ENCODE results near the gene SAMD4B. TPM values are rescaled to one million over a fixed set of nuclear protein-coding genes. Genes with fewer than 3 reads are reported as not detected.

The SAMD4B gene
- total and polyA plus RNA-seq, 8 donors, result 49.9 to 136 (median 66.2) TPM

DNA sequence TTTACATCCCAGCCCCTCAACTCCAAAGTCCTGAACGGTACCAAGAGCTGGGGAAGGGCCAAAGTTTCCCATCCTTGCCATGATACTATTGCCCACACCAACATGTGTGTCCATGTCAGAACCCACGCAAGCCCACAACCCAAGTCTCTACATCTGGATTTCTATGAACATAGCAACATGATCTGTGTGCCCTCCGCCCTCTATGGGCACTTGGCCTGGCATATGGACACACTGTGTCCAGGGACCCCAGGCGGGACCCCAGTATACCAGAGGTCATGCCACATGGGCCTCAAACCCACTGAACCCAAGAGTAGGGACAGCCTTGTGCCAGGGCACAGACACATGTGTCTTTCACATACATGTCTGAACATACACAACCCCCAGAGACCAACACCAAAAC is 23.5 kb upstream of the SAMD4B start:
- H3K4me1 ChIP-seq, result peaks cover 7 to 16% (median 15%) of the 10 kb centered on the region in 4 donors
- no peak overlapping the region for H3K27ac ChIP-seq
- 86 to 96% (median 93%) methylated on average over 4 of the region's 4 CpGs; no CpG with 5 or more reads in 1 of the 5 donors for WGBS, 5 donors
- DNase-seq, result no peak
- H3K27me3 ChIP-seq, result peaks cover 0 to 4% (median 0%) of the 10 kb centered on the region in 3 donors
- H3K4me3 ChIP-seq, result no peak overlapping the region
- no peaks in the 10 kb centered on the region for H3K9me3 ChIP-seq
- intact Hi-C loops (cut with DNase I; ENCODE audit: low total_unique reads), result no loop called here
- H3K36me3 ChIP-seq, result peaks cover 0 to 22% (median 18%) of the 10 kb centered on the region in 4 donors
- no peak for TF ChIP-seq EP300 (IDR thresholded peaks at IDR 0.05)
- no peak for TF ChIP-seq POLR2A (IDR thresholded peaks at IDR 0.05)
- TF ChIP-seq POLR2AphosphoS5 (IDR thresholded peaks at IDR 0.05), result no peak
- TF ChIP-seq, protein P1, sequence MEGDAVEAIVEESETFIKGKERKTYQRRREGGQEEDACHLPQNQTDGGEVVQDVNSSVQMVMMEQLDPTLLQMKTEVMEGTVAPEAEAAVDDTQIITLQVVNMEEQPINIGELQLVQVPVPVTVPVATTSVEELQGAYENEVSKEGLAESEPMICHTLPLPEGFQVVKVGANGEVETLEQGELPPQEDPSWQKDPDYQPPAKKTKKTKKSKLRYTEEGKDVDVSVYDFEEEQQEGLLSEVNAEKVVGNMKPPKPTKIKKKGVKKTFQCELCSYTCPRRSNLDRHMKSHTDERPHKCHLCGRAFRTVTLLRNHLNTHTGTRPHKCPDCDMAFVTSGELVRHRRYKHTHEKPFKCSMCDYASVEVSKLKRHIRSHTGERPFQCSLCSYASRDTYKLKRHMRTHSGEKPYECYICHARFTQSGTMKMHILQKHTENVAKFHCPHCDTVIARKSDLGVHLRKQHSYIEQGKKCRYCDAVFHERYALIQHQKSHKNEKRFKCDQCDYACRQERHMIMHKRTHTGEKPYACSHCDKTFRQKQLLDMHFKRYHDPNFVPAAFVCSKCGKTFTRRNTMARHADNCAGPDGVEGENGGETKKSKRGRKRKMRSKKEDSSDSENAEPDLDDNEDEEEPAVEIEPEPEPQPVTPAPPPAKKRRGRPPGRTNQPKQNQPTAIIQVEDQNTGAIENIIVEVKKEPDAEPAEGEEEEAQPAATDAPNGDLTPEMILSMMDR (IDR thresholded peaks at IDR 0.05), result no peak

DNA sequence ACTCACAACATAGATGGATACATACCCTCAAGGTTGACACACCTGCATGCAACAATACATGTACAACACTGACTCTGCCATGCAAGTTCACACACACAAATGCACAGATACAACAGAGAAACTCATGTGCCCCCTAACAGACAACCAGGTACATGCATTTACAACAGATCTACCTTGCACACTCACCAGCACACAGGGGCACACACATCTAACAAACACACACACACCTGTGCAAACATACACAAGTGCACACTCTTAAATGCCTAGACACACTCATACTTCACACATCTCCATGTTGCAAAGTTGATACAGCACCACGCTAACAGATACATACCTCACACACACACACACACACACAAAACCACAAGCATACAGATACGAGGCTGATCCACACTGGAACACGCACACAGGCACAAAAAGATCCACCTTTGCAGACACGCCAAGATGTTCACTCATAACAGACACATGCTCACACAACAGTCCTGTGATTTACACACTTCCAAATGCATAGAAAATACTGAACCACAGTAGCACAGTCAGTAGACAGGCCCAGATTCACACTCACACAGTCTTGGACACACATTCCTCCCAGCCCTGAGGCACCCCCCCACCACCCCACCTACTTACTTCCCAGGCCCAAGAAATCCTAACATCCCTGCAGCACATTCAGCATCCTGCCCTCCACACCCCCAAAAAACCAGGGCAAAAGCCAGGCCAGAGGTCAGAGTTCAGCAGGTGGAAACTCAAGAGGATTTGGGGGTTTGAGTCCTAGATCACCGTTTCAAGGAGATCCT is 22.9 kb upstream of the SAMD4B start:
- TF ChIP-seq, protein P1 (IDR thresholded peaks at IDR 0.05), result no peak
- TF ChIP-seq EP300 (IDR thresholded peaks at IDR 0.05) (no peak), POLR2A (IDR thresholded peaks at IDR 0.05) (no peak), POLR2AphosphoS5 (IDR thresholded peaks at IDR 0.05) (no peak)
- Histone ChIP-seq H3K4me1 (peaks cover 7 to 16% (median 15%) of the 10 kb centered on the region in 4 donors), H3K36me3 (peaks cover 0 to 16% (median 12%) of the 10 kb centered on the region in 4 donors), H3K9me3 (no peaks in the 10 kb centered on the region), H3K27ac (no peak overlapping the region), H3K4me3 (peak overlapping the region in 1 of 4 donors; percentile 56), H3K27me3 (peaks cover 0 to 4% (median 0%) of the 10 kb centered on the region in 3 donors)
- WGBS, 5 donors, result 72 to 91% (median 86%) methylated on average over 4 to 5 of the region's 5 CpGs
- intact Hi-C loops (cut with DNase I; ENCODE audit: low total_unique reads), result no loop called here
- DNase-seq, result no peak

DNA sequence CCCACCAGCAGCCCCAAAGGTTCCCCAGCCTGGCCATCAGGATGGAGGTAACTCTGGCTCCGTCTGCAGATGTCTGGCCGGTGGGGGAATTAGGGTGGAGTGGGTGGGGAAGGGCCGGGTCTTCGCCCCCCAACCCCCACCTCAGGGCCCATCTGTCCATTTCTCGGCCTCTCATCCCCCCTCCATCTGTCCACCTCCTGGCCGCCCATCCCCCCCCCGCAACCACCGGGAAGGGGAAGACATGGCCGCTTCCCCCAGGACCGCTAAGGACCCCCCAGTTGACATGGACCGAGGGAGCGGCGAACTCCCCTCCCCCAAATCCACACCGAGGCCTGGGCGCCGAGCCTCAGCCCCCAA is 22.4 kb upstream of the SAMD4B start:
- peaks cover 0 to 4% (median 0%) of the 10 kb centered on the region in 3 donors for H3K27me3 ChIP-seq
- H3K4me3 ChIP-seq, result peak overlapping the region; percentile 54 to 59 (median 56)
- intact Hi-C loops (cut with DNase I; ENCODE audit: low total_unique reads), result no loop called here
- H3K9me3 ChIP-seq, result no peaks in the 10 kb centered on the region
- no peak overlapping the region for H3K27ac ChIP-seq
- peaks cover 0 to 10% (median 7%) of the 10 kb centered on the region in 4 donors for H3K36me3 ChIP-seq
- DNase-seq, result no peak
- 14 to 40% (median 34%) methylated on average over 6 to 16 of the region's 16 CpGs for WGBS, 5 donors
- TF ChIP-seq POLR2A (IDR thresholded peaks at IDR 0.05) (no peak), POLR2AphosphoS5 (IDR thresholded peaks at IDR 0.05) (no peak), EP300 (IDR thresholded peaks at IDR 0.05) (no peak)
- TF ChIP-seq, protein P1 (IDR thresholded peaks at IDR 0.05), result no peak
- peaks cover 7 to 16% (median 15%) of the 10 kb centered on the region in 4 donors for H3K4me1 ChIP-seq

DNA sequence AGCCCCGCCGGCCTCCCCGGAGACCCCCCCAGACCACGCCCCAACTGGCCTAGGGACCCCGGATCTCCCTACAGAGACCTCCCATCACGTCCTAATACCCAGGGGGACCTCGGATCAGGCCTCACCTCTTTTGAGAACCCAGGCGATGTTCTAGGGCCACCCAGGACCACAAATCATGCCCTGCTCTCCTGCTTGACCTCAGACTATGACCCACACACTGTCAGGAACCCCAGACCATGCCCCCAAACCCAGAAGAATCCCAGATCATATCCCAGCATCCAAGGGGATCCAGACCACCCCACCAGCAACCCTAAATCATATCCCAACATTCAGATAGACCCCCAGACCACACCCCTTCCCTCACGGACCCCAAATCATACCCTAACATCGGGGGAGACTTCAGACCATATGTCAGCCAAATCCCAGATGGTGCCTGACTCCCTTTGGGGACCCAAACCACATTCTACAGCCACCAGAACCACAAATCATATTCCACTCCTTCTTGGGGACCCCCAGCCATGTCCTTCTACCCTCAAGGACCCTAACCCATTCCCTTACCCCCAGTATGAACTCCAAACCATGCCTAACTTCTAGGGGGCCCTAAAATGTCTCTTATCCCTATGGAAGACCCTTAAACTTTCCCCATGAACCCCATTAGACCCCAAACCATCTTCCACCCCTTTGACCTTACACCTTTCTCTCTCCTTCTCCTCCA is 20.9 kb upstream of the SAMD4B start:
- Histone ChIP-seq H3K9me3 (no peaks in the 10 kb centered on the region), H3K36me3 (no peaks in the 10 kb centered on the region), H3K4me1 (peaks cover 7 to 16% (median 15%) of the 10 kb centered on the region in 4 donors), H3K27ac (peak overlapping the region in 1 of 5 donors; percentile 61), H3K4me3 (peak overlapping the region; percentile 54 to 59 (median 56)), H3K27me3 (peaks cover 0 to 4% (median 0%) of the 10 kb centered on the region in 3 donors)
- no peak for DNase-seq
- intact Hi-C loops (cut with DNase I; ENCODE audit: low total_unique reads), result no loop called here
- no peak for TF ChIP-seq POLR2A (IDR thresholded peaks at IDR 0.05)
- TF ChIP-seq EP300 (IDR thresholded peaks at IDR 0.05), result no peak
- TF ChIP-seq, protein P1 (IDR thresholded peaks at IDR 0.05), result no peak
- TF ChIP-seq POLR2AphosphoS5 (IDR thresholded peaks at IDR 0.05), result no peak
- 16 to 60% (median 18%) methylated on average over 2 to 10 of the region's 10 CpGs for WGBS, 5 donors

Data from stomach (tissue), 9 donors.